Measurements from ENCODE around the gene TAGLN2. TPM values are rescaled to one million over a fixed set of nuclear protein-coding genes. Genes with fewer than 3 reads are reported as not detected.

Gene TAGLN2
- total and polyA plus RNA-seq, 9 of the 15 experiments (the other 6 are each of a cell fraction or from before 2014, with no cell fraction given) = 192 to 683 (median 455) TPM

GRCh38 chr1:159929155-159930051, 4.1 kb upstream of the TAGLN2 start (continued):
- TF ChIP-seq STAT6 (CRISPR knock-in tag; IDR thresholded peaks at IDR 0.05) (no peak), XRCC3 (IDR thresholded peaks at IDR 0.05) (no peak), KLF13 (tag; IDR thresholded peaks at IDR 0.05; ENCODE audit: borderline replicate concordance, low read depth) (no peak), RFX5 (IDR thresholded peaks at IDR 0.05; ENCODE audit: low read depth, low read length) (no peak), RBM17 (IDR thresholded peaks at IDR 0.05; ENCODE audit: borderline replicate concordance, low read depth, low read length) (no peak), HNRNPK (IDR thresholded peaks at IDR 0.05; ENCODE audit: low read depth, low read length, poor library complexity, severe bottlenecking) (no peak), CBX2 (IDR thresholded peaks at IDR 0.05; ENCODE audit: insufficient read depth, low read length, poor library complexity, severe bottlenecking) (no peak), KDM5B (IDR thresholded peaks at IDR 0.05; ENCODE audit: insufficient replicate concordance, low read depth, low read length) (peak; percentile 42), U2AF2 (optimal IDR thresholded peaks at IDR 0.05; ENCODE audit: low read depth, low read length) (no peak), ZNF175 (CRISPR knock-in tag; IDR thresholded peaks at IDR 0.05; ENCODE audit: low read depth) (no peak), E4F1 (CRISPR knock-in tag; IDR thresholded peaks at IDR 0.05; ENCODE audit: borderline replicate concordance) (no peak), ETS2 (tag; IDR thresholded peaks at IDR 0.05; ENCODE audit: borderline replicate concordance, poor library complexity, severe bottlenecking) (no peak)
- TF ChIP-seq, protein P1, sequence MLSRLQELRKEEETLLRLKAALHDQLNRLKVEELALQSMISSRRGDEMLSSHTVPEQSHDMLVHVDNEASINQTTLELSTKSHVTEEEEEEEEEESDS (CRISPR knock-in tag; IDR thresholded peaks at IDR 0.05) = no peak
